ENCODE results near the gene TCL1A.

GRCh38 chr14:95759941-95760340 lies 46.0 kb upstream of the TCL1A start:
- TF ChIP-seq, protein P1, sequence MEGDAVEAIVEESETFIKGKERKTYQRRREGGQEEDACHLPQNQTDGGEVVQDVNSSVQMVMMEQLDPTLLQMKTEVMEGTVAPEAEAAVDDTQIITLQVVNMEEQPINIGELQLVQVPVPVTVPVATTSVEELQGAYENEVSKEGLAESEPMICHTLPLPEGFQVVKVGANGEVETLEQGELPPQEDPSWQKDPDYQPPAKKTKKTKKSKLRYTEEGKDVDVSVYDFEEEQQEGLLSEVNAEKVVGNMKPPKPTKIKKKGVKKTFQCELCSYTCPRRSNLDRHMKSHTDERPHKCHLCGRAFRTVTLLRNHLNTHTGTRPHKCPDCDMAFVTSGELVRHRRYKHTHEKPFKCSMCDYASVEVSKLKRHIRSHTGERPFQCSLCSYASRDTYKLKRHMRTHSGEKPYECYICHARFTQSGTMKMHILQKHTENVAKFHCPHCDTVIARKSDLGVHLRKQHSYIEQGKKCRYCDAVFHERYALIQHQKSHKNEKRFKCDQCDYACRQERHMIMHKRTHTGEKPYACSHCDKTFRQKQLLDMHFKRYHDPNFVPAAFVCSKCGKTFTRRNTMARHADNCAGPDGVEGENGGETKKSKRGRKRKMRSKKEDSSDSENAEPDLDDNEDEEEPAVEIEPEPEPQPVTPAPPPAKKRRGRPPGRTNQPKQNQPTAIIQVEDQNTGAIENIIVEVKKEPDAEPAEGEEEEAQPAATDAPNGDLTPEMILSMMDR (conservative IDR thresholded peaks at IDR 0.05 in 1 of 2, IDR thresholded peaks at IDR 0.05 in 1 of 2; ENCODE audit: low read depth in 1 of 2, low read length in 2 of 2) = no peak
- TF ChIP-seq EZH2 (IDR thresholded peaks at IDR 0.05; ENCODE audit: low read length, missing control alignments) = no peak

Data from fibroblast of lung (primary cell).